GM20431 (cell line): Measurements from ENCODE around the gene ZFP57.

Experiments used
- in situ Hi-C: fragments of 300-500 bp; cut with MseI, MboI; formaldehyde crosslinking; loops from one replicate; pipeline ENCODE4 v1.15.0; 2020; ENCODE audit warnings: low sequenced_read_pairs; ENCODE audit not compliant: unreplicated experiment

The ZFP57 gene

GRCh38 chr6:29661071-29661470 lies 19.9 kb downstream of the ZFP57 start:
- in situ Hi-C loops: no loop called here

GRCh38 chr6:29656798-29657197 lies 24.2 kb downstream of the ZFP57 start, which contains the start of gene MOG:
TSS of gene MOG (plus strand) at chr6:29657092. CDS start at chr6:29657210, 118 bp downstream.
- in situ Hi-C loops: no loop called here

GRCh38 chr6:29656157-29656556 lies 24.8 kb downstream of the ZFP57 start:
- in situ Hi-C loops: no loop called here

- in situ Hi-C loops: no loop called here
These were observed 25.3 kb downstream of the ZFP57 start for GRCh38 chr6:29655658-29656057.

GRCh38 chr6:29653452-29654038 lies 27.4 kb downstream of the ZFP57 start:
- in situ Hi-C loops: no loop called here

- in situ Hi-C loops: no loop called here
These were observed 28.8 kb downstream of the ZFP57 start for GRCh38 chr6:29652198-29652584.

GRCh38 chr6:29651413-29652197 lies 29.3 kb downstream of the ZFP57 start:
- in situ Hi-C loops: no loop called here

GRCh38 chr6:29649701-29650673 lies 31.0 kb downstream of the ZFP57 start:
- in situ Hi-C loops: no loop called here

- in situ Hi-C loops: no loop called here
These were observed 32.9 kb downstream of the ZFP57 start for GRCh38 chr6:29647927-29648642.

- in situ Hi-C loops: no loop called here
These were observed 39.4 kb downstream of the ZFP57 start for GRCh38 chr6:29641430-29642148.

GRCh38 chr6:29637247-29637646 lies 43.7 kb downstream of the ZFP57 start:
- in situ Hi-C loops: no loop called here

- in situ Hi-C loops: no loop called here
These were observed 47.4 kb downstream of the ZFP57 start for GRCh38 chr6:29633534-29633905.

GRCh38 chr6:29632789-29633533 lies 48.0 kb downstream of the ZFP57 start, which contains the start of gene GABBR1:
TSS of gene GABBR1 (minus strand) at chr6:29633183. CDS start at chr6:29632385, 798 bp downstream.
- in situ Hi-C loops: no loop called here

- in situ Hi-C loops: no loop called here
These were observed 48.9 kb downstream of the ZFP57 start for GRCh38 chr6:29631860-29632731.

GRCh38 chr6:29631209-29631810 lies 49.6 kb downstream of the ZFP57 start:
- in situ Hi-C loops: no loop called here

- in situ Hi-C loops: no loop called here
These were observed 50.6 kb downstream of the ZFP57 start for GRCh38 chr6:29630315-29630714.

GRCh38 chr6:29629571-29629970 lies 51.4 kb downstream of the ZFP57 start:
- in situ Hi-C loops: no loop called here
